Activated CD4-positive, alpha-beta T cell treated with anti-CD3 and anti-CD28 coated beads, Interleukin-2, amount 50 U/mL, for 16 hours (primary cell): ENCODE results near the gene TEX14.

Experiments used
- DNase-seq: peaks from one replicate; pipeline ENCODE4 v3.0.0-alpha.2; 2020

The TEX14 gene

GRCh38 chr17:58648236-58648635 is 43.6 kb downstream of the TEX14 start:
- no peak for DNase-seq

GRCh38 chr17:58643147-58643546 is 48.7 kb downstream of the TEX14 start:
- no peak for DNase-seq

GRCh38 chr17:58641887-58642311 is 49.9 kb downstream of the TEX14 start:
- no peak for DNase-seq

GRCh38 chr17:58640202-58640601 is 51.6 kb downstream of the TEX14 start:
- no peak for DNase-seq

GRCh38 chr17:58639681-58640080 is 52.2 kb downstream of the TEX14 start:
- DNase-seq = no peak

GRCh38 chr17:58637011-58637570 is 54.8 kb downstream of the TEX14 start:
- DNase-seq = no peak

- no peak for DNase-seq
Measured at GRCh38 chr17:58632324-58633314, 59.2 kb downstream of the TEX14 start.

GRCh38 chr17:58631523-58632323 is 60.1 kb downstream of the TEX14 start:
- DNase-seq = peak; percentile 98

- no peak for DNase-seq
Measured at GRCh38 chr17:58630883-58631522, 60.8 kb downstream of the TEX14 start.

GRCh38 chr17:58626905-58627304 is 64.9 kb downstream of the TEX14 start:
- no peak for DNase-seq

- no peak for DNase-seq
Measured at GRCh38 chr17:58624751-58625150, 67.1 kb downstream of the TEX14 start.

- DNase-seq = peak; percentile 32
Measured at GRCh38 chr17:58621174-58621573, 70.7 kb downstream of the TEX14 start.

- DNase-seq = no peak
Measured at GRCh38 chr17:58618336-58618735, 73.5 kb downstream of the TEX14 start.

- peak; percentile 55 for DNase-seq
Measured at GRCh38 chr17:58617563-58617962, 74.3 kb downstream of the TEX14 start.

GRCh38 chr17:58615768-58616659 is 75.8 kb downstream of the TEX14 start:
- DNase-seq = peak; percentile 60

GRCh38 chr17:58614859-58615459 is 76.9 kb downstream of the TEX14 start:
- no peak for DNase-seq

GRCh38 chr17:58611331-58611730 is 80.5 kb downstream of the TEX14 start:
- DNase-seq = no peak

GRCh38 chr17:58606934-58607333 is 84.9 kb downstream of the TEX14 start:
- no peak for DNase-seq

GRCh38 chr17:58605986-58606385 is 85.9 kb downstream of the TEX14 start:
- DNase-seq = no peak

GRCh38 chr17:58605470-58605869 is 86.4 kb downstream of the TEX14 start:
- DNase-seq = peak; percentile 73

- DNase-seq = no peak
Measured at GRCh38 chr17:58601976-58602375, 89.9 kb downstream of the TEX14 start.
